RWPE1 (cell line): ENCODE measurements around the gene NOX3.
A peak's percentile ranks its signal among the peaks of the same experiment; 100 is the strongest.

ENCODE experiments used
- CTCF ChIA-PET: fragments of 350-600 bp; sonication (Branson Sonifier 250); formaldehyde crosslinking; extraction: SDS; loops from one replicate; lab custom pipeline; 2021; lab: Yijun Ruan, JAX
- POLR2A ChIA-PET: fragments of 400-600 bp; formaldehyde crosslinking; extraction: SDS; loops from one replicate; lab custom pipeline; 2020; ENCODE audit warnings: antibody characterized with exemption; ENCODE audit not compliant: low non-redundant PET; lab: Yijun Ruan, JAX
- DNase-seq: peaks from one replicate; pipeline ENCODE4 v3.0.0; 2012; ENCODE audit warnings: low spot score
- H3K27ac ChIP-seq: fragments of 450-650 bp; 2 replicates; pipeline ENCODE4 v1.5.1; 2017
- CTCF ChIP-seq: fragments of 450-650 bp; conservative IDR thresholded peaks from 2 replicates; pipeline ENCODE4 v1.5.1; 2017; ENCODE audit warnings: low read depth, mild to moderate bottlenecking

NOX3 gene

GRCh38 chr6:155417454-155417853 is 38.2 kb downstream of the NOX3 start:
- TF ChIP-seq CTCF: no peak
- POLR2A ChIA-PET: no interaction called here
- CTCF ChIA-PET: interaction anchor here (0.7 kb wide), 1 partner anchor 110 kb away, joined by 3 read pairs; no protein-coding TSS in a partner anchor
- DNase-seq: peak; percentile 9
- H3K27ac ChIP-seq: no peak overlapping the region

GRCh38 chr6:155415953-155416352 is 39.7 kb downstream of the NOX3 start:
- no peak overlapping the region for H3K27ac ChIP-seq
- POLR2A ChIA-PET: no interaction called here
- TF ChIP-seq CTCF: no peak
- no peak for DNase-seq
- CTCF ChIA-PET: no interaction called here

- ChIA-PET POLR2A (no interaction called here), CTCF (interaction anchor here (0.6 kb wide), 1 partner anchor 16 kb away, joined by 3 read pairs; no protein-coding TSS in a partner anchor)
- no peak for TF ChIP-seq CTCF
- no peak for DNase-seq
- no peak overlapping the region for H3K27ac ChIP-seq
Observed at GRCh38 chr6:155414049-155414448, 41.6 kb downstream of the NOX3 start.

- no peak for DNase-seq
- TF ChIP-seq CTCF: no peak
- CTCF ChIA-PET: no interaction called here
- H3K27ac ChIP-seq: no peak overlapping the region
- POLR2A ChIA-PET: no interaction called here
Observed at GRCh38 chr6:155412335-155412734, 43.3 kb downstream of the NOX3 start.

- TF ChIP-seq CTCF: no peak
- POLR2A ChIA-PET: no interaction called here
- CTCF ChIA-PET: interaction anchor here (0.6 to 1.2 kb wide), 3 partner anchors 30 to 607 kb away, joined by 3 to 4 read pairs (median 4); no protein-coding TSS in a partner anchor
- no peak for DNase-seq
- no peak overlapping the region for H3K27ac ChIP-seq
Observed at GRCh38 chr6:155411154-155412052, 44.2 kb downstream of the NOX3 start.

GRCh38 chr6:155409391-155409790 is 46.2 kb downstream of the NOX3 start:
- no peak for TF ChIP-seq CTCF
- no peak for DNase-seq
- ChIA-PET POLR2A (no interaction called here), CTCF (no interaction called here)
- no peak overlapping the region for H3K27ac ChIP-seq
